Osteoblast (primary cell): Measurements from ENCODE around the gene ZSWIM6. TPM values are rescaled to one million over a fixed set of nuclear protein-coding genes. Genes with fewer than 3 reads are reported as not detected.

Experiments used
- DNase-seq: peaks from one replicate; pipeline ENCODE4 v3.0.0; 2011; ENCODE audit warnings: low spot score, mixed read lengths; ENCODE audit not compliant: insufficient read length; ENCODE audit errors: missing footprints
- H2AFZ ChIP-seq: 2 replicates; pipeline ENCODE4 v1.6.0; 2011; ENCODE audit warnings: mild to moderate bottlenecking, low read length
- H3K27ac ChIP-seq: 2 replicates; pipeline ENCODE4 v1.5.1; 2011; ENCODE audit warnings: mild to moderate bottlenecking, low read depth, low read length, moderate library complexity
- H3K27me3 ChIP-seq: 2 replicates; pipeline ENCODE4 v1.6.0; 2012; ENCODE audit warnings: mild to moderate bottlenecking, control low read depth, inconsistent platforms, low read length, moderate library complexity; ENCODE audit not compliant: insufficient read depth
- H3K36me3 ChIP-seq: 2 replicates; pipeline ENCODE4 v1.5.1; 2011; ENCODE audit warnings: mild to moderate bottlenecking, low read length, control low read depth, moderate library complexity; ENCODE audit not compliant: insufficient read depth
- H3K4me1 ChIP-seq: 2 replicates; pipeline ENCODE4 v1.5.1; 2011; ENCODE audit warnings: mild to moderate bottlenecking, low read length, control low read depth, moderate library complexity; ENCODE audit not compliant: insufficient read depth
- H3K4me2 ChIP-seq: 2 replicates; pipeline ENCODE4 v1.6.0; 2011; ENCODE audit warnings: mild to moderate bottlenecking, low read length; ENCODE audit not compliant: insufficient read depth
- H3K4me3 ChIP-seq: fragments of 200-600 bp; sonication (generic); 3 replicates; pipeline ENCODE4 v1.5.1; 2012; ENCODE audit warnings: mild to moderate bottlenecking, low read length, inconsistent platforms; ENCODE audit not compliant: insufficient read depth
- H3K79me2 ChIP-seq: 2 replicates; pipeline ENCODE4 v1.6.0; 2012; ENCODE audit warnings: mild to moderate bottlenecking, low read length, control low read depth, inconsistent platforms; ENCODE audit not compliant: insufficient read depth
- H3K9me3 ChIP-seq: 2 replicates; pipeline ENCODE4 v1.5.1; 2011; ENCODE audit warnings: low read depth, low read length, control low read depth
- H4K20me1 ChIP-seq: 2 replicates; pipeline ENCODE4 v1.6.0; 2012; ENCODE audit warnings: mild to moderate bottlenecking, low read length, control low read depth; ENCODE audit not compliant: insufficient read depth
- total RNA-seq: library from RNA; depleted of rRNA; stranded (reverse); fragments of >200 nt; gene quantifications from 2 replicates; pipeline ENCODE4 v1.2.3, GENCODE V29; 2012
- TF ChIP-seq, protein P1 (sequence below): IDR thresholded peaks from 2 replicates; pipeline ENCODE4 v1.5.1; 2011; ENCODE audit warnings: mild to moderate bottlenecking, low read depth, low read length, moderate library complexity; ENCODE audit errors: extremely low read depth

ZSWIM6 gene
- total RNA-seq, 1 donor = 10.5 TPM

DNA sequence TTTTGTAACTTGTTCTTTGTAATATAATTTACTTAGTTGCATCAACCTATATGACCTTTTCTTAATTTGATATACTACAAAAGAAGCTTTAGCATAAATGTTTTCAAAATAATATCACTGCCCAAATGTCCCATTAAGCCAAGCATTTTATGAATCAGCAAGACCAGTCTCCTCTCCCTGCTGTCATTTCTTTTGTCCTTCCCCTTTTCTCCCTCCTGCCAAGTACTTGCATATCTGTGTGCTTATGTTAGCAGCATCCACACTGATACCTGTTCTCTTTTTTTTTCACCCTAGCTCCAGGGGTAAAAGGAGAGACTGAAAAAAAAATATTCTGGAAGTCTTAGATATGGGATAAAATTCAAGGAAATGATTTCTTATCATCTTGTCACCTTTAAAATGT is 69.7 kb downstream of the ZSWIM6 start:
- Histone ChIP-seq H3K4me2 (no peak overlapping the region), H3K4me1 (peaks cover 21% of the 10 kb centered on the region), H3K4me3 (no peak overlapping the region), H3K27ac (no peak overlapping the region), H4K20me1 (peaks cover 45% of the 10 kb centered on the region), H2AFZ (no peak overlapping the region), H3K9me3 (no peaks in the 10 kb centered on the region), H3K27me3 (no peaks in the 10 kb centered on the region), H3K36me3 (no peaks in the 10 kb centered on the region), H3K79me2 (peaks cover 95% of the 10 kb centered on the region)
- DNase-seq = peak; percentile 90
- TF ChIP-seq, protein P1, sequence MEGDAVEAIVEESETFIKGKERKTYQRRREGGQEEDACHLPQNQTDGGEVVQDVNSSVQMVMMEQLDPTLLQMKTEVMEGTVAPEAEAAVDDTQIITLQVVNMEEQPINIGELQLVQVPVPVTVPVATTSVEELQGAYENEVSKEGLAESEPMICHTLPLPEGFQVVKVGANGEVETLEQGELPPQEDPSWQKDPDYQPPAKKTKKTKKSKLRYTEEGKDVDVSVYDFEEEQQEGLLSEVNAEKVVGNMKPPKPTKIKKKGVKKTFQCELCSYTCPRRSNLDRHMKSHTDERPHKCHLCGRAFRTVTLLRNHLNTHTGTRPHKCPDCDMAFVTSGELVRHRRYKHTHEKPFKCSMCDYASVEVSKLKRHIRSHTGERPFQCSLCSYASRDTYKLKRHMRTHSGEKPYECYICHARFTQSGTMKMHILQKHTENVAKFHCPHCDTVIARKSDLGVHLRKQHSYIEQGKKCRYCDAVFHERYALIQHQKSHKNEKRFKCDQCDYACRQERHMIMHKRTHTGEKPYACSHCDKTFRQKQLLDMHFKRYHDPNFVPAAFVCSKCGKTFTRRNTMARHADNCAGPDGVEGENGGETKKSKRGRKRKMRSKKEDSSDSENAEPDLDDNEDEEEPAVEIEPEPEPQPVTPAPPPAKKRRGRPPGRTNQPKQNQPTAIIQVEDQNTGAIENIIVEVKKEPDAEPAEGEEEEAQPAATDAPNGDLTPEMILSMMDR = no peak

DNA sequence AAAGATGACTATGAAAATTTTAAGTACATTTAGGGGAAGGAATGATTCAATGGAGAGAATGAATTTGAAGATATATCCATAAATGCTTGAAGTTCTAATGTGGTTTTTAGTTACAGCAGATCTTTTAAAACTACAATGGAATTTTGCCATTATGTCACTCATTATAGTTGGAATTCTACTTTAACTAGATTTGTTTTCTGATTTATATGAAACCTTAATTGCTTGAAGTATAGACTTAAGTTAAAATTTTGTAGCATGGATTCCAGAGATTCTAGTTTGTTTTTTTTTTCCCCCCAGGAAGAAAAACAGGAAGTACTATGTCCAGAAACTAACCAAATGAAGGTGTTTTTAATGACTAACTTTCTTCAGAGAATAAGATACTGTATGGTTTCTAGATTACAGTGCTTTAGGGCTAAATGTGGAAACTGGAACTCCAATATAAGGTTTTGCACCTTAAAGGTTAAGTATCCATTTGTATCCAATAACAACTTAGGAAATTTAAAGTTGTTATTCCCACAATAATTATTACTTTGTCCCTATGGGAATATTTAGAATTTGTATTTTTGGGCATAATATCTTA is 70.3 kb downstream of the ZSWIM6 start:
- Histone ChIP-seq H3K27me3 (no peaks in the 10 kb centered on the region), H3K4me1 (peaks cover 15% of the 10 kb centered on the region), H4K20me1 (peaks cover 42% of the 10 kb centered on the region), H3K27ac (no peak overlapping the region), H3K79me2 (peaks cover 95% of the 10 kb centered on the region), H3K36me3 (no peaks in the 10 kb centered on the region), H2AFZ (no peak overlapping the region), H3K4me3 (no peak overlapping the region), H3K4me2 (no peak overlapping the region), H3K9me3 (no peaks in the 10 kb centered on the region)
- TF ChIP-seq, protein P1 = no peak
- no peak for DNase-seq

DNA sequence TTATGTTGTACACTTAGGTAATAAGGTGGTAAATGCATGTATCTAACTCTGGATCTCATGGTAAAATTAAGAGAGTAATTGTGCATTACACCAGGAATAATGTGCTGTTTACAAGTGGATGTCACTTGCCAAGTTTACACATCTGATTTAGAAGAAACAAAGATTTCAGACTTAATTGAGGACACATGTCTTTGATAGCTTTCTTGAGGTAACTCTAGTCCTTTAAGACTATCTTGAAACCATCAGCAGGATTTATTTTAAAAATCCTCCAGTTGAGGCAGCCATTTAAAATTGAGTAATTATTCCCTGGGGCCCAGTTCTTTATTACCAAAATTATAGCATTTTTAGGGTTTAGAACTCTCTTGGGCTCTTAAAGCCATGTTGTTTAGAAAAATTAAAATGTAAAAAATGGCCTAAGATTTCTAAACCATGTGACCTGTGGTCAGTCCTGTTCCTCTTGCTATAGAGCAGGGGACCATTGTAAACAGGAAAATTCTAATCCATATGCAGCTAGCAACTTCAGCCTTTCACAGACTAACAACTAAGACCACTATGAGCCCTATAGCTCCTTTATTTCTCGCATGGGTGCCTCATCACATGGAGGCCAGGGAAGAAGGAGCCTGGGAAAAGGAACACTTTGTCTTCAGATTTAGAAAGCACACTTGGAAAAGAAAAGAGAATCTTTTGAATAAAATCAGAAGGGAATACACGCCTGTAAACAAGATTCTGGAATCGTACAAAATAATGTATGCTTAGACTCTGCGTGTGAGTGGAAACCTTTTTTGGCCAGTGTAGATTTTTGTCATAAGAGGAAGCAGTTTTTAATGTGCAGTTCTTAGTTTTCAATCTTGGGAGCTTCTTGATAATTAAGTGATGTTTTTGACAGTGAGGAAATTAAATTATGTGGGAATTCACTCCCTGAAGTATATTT is 71.2 kb downstream of the ZSWIM6 start:
- H3K36me3 ChIP-seq = no peaks in the 10 kb centered on the region
- no peak overlapping the region for H3K4me3 ChIP-seq
- H3K27me3 ChIP-seq = no peaks in the 10 kb centered on the region
- no peak for DNase-seq
- H3K27ac ChIP-seq = no peak overlapping the region
- no peak overlapping the region for H2AFZ ChIP-seq
- H3K4me1 ChIP-seq = peaks cover 16% of the 10 kb centered on the region
- TF ChIP-seq, protein P1 = no peak
- H4K20me1 ChIP-seq = peaks cover 33% of the 10 kb centered on the region
- no peak overlapping the region for H3K4me2 ChIP-seq
- peaks cover 92% of the 10 kb centered on the region for H3K79me2 ChIP-seq
- no peaks in the 10 kb centered on the region for H3K9me3 ChIP-seq
